Right lobe of liver (tissue), 6 donors: ENCODE measurements around the gene TAB3. TPM values are rescaled to one million over a fixed set of nuclear protein-coding genes. Genes with fewer than 3 reads are reported as not detected.

ENCODE experiments used
- ATAC-seq, 4 donors: fragments of 200-7000 bp; cut with Tn5 transposase; one replicate each; pipeline ENCODE4 v1.9.1; 2020; ENCODE audit warnings: mild to moderate bottlenecking in 4 of 4, moderate library complexity in 4 of 4
- DNase-seq, 3 donors: peaks; one replicate each; pipeline ENCODE4 v3.0.0-alpha.2; 2020
- H3K27ac ChIP-seq, 3 donors: fragments of 200-600 bp; one replicate each; pipeline ENCODE4 v1.8.0; 2022
- H3K27me3 ChIP-seq, 2 donors: fragments of 200-600 bp; one replicate each; pipeline ENCODE4 v1.8.0; 2022
- H3K36me3 ChIP-seq, 4 donors: fragments of 200-600 bp; sonication (generic) in 1 of 4; one replicate each; pipeline versions ENCODE4 v1.5.1 to v1.8.0; 2017 to 2022; ENCODE audit warnings: control low read depth in 1 of 4
- H3K4me1 ChIP-seq, 4 donors: fragments of 200-600 bp; sonication (generic) in 1 of 4; one replicate each; pipeline versions ENCODE4 v1.5.1 to v1.8.0; 2017 to 2022; ENCODE audit warnings: control low read depth in 1 of 4
- H3K4me3 ChIP-seq, 3 donors: fragments of 200-600 bp; one replicate each; pipeline ENCODE4 v1.8.0; 2022
- H3K9me3 ChIP-seq, 4 donors: fragments of 200-600 bp; sonication (generic) in 1 of 4; one replicate each; pipeline versions ENCODE4 v1.5.1 to v1.8.0; 2017 to 2022; ENCODE audit warnings: control low read depth in 1 of 4
- CTCF ChIP-seq, 4 donors: fragments of 200-600 bp in 3 of 4; fragments of 450-650 bp in 1 of 4; IDR thresholded peaks; one replicate each; pipeline versions ENCODE4 v1.5.1 to v1.8.0; 2016 to 2022; ENCODE audit warnings: antibody characterized with exemption in 4 of 4, mild to moderate bottlenecking in 2 of 4
- POLR2A ChIP-seq: fragments of 450-650 bp; IDR thresholded peaks from one replicate; pipeline ENCODE4 v1.6.1; 2017; ENCODE audit warnings: antibody characterized with exemption, mild to moderate bottlenecking
- WGBS: methylation state at CpG from one replicate; pipeline ENCODE4 v1.1.6; 2018; ENCODE audit warnings: low coverage, low lambda C conversion rate; ENCODE audit not compliant: insufficient coverage; ENCODE audit errors: missing lambda C conversion rate; 5-methylcytosine and 5-hydroxymethylcytosine counted together
- intact Hi-C, 2 donors: fragments of 100-400 bp; cut with DNase I; formaldehyde crosslinking; loops; one replicate each; pipeline versions ENCODE4 v1.11.2 to v1.14.1; 2022
- total RNA-seq, 6 experiments: library from RNA; depleted of rRNA in 2 of 6; stranded (reverse); fragments of >200 nt in 2 of 6; fragmentation: NEBNext Ultra II Directional in 3 of 6; extraction: Animal tissue kit (Norgen Biotek cat#: 25700) in 3 of 6; gene quantifications; one replicate each; pipeline versions ENCODE4 v1.1.0 to v1.2.4, GENCODE V29; 2016 to 2023
- donor health status: DM: no; HTN: yes; CAD: no.
- donor health status: DM: no; HTN: no; CAD: no.
- donor health status: DM: no; HTN: no; CAD: no.
- donor health status: DM: no; HTN: yes; CAD: no.
- donor health status: DM: no; HTN: yes; CAD: no.

TAB3 gene
- total RNA-seq, 6 experiments from 2014 or later = 17.1 to 38.6 (median 23.6) TPM

GRCh38 chrX:30865015-30865414 is 24.0 kb downstream of the TAB3 start:
- Histone ChIP-seq H3K27me3 (no peaks in the 10 kb centered on the region), H3K36me3 (peaks cover 0 to 5% (median 0%) of the 10 kb centered on the region in 4 donors), H3K4me1 (no peaks in the 10 kb centered on the region), H3K4me3 (no peak overlapping the region), H3K27ac (no peak overlapping the region), H3K9me3 (no peaks in the 10 kb centered on the region)
- TF ChIP-seq CTCF (IDR thresholded peaks at IDR 0.05) = peak in 2 of 4 donors; percentile 16 to 33
- TF ChIP-seq POLR2A = no peak
- intact Hi-C loops = no loop called here
- no peak for DNase-seq
- ATAC-seq = peak; percentile 33 to 62 (median 48)
- WGBS = 24% methylated on average over 3 of the region's 3 CpGs

GRCh38 chrX:30864383-30864785 is 24.7 kb downstream of the TAB3 start:
- DNase-seq (no peak), ATAC-seq (peak in 3 of 4 donors; percentile 54 to 69 (median 62))
- Histone ChIP-seq H3K4me1 (no peaks in the 10 kb centered on the region), H3K4me3 (no peak overlapping the region), H3K27me3 (no peaks in the 10 kb centered on the region), H3K36me3 (peaks cover 0 to 5% (median 0%) of the 10 kb centered on the region in 4 donors), H3K9me3 (no peaks in the 10 kb centered on the region), H3K27ac (no peak overlapping the region)
- 67% methylated on average over 1 of the region's 1 CpG for WGBS
- intact Hi-C loops = no loop called here
- no peak for TF ChIP-seq CTCF (IDR thresholded peaks at IDR 0.05)
- no peak for TF ChIP-seq POLR2A

- H3K27ac ChIP-seq = no peak overlapping the region
- intact Hi-C loops = no loop called here
- WGBS = 89% methylated on average over 1 of the region's 1 CpG
- H3K4me1 ChIP-seq = no peaks in the 10 kb centered on the region
- ATAC-seq = no peak
- H3K36me3 ChIP-seq = peaks cover 0 to 6% (median 0%) of the 10 kb centered on the region in 4 donors
- H3K9me3 ChIP-seq = no peaks in the 10 kb centered on the region
- TF ChIP-seq POLR2A = no peak
- no peak for TF ChIP-seq CTCF (IDR thresholded peaks at IDR 0.05)
- DNase-seq = no peak
- no peak overlapping the region for H3K4me3 ChIP-seq
- H3K27me3 ChIP-seq = no peaks in the 10 kb centered on the region
Measured at GRCh38 chrX:30863974-30864373, 25.1 kb downstream of the TAB3 start.

DNA sequence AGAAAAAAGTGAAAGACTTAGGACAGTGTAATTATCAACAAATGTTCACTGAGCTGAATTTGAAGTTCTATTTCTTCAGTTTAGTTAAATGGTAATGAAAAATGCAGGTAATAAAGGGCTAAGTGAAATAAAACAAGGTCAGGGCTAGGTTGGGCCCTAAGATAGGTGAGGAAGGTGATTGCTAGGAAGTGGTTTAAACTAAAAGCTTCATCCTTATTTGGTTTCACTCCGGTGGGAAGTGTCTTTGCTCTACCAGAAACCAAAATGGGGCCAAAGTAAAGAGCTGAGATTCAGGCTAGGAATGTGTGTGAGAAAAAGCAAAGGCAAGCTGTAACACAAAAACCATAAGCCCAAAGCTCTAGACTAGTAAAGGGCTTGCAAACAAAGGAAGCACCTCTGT is 31.0 kb downstream of the TAB3 start:
- no peaks in the 10 kb centered on the region for H3K27me3 ChIP-seq
- TF ChIP-seq CTCF (IDR thresholded peaks at IDR 0.05) (no peak), POLR2A (no peak)
- H3K36me3 ChIP-seq = peaks cover 0 to 5% (median 0%) of the 10 kb centered on the region in 4 donors
- H3K27ac ChIP-seq = no peak overlapping the region
- no peaks in the 10 kb centered on the region for H3K9me3 ChIP-seq
- ATAC-seq (no peak), DNase-seq (no peak)
- intact Hi-C loops = no loop called here
- no peaks in the 10 kb centered on the region for H3K4me1 ChIP-seq
- 40% methylated on average over 1 of the region's 1 CpG for WGBS
- no peak overlapping the region for H3K4me3 ChIP-seq

GRCh38 chrX:30851449-30851848 is 37.6 kb downstream of the TAB3 start:
- no peaks in the 10 kb centered on the region for H3K4me1 ChIP-seq
- DNase-seq = no peak
- H3K36me3 ChIP-seq = no peaks in the 10 kb centered on the region
- H3K9me3 ChIP-seq = no peaks in the 10 kb centered on the region
- peak in 2 of 4 donors; percentile 31 to 37 for ATAC-seq
- no peak for TF ChIP-seq POLR2A
- no peak overlapping the region for H3K27ac ChIP-seq
- intact Hi-C loops = no loop called here
- no peak overlapping the region for H3K4me3 ChIP-seq
- WGBS = 46% methylated on average over 1 of the region's 1 CpG
- no peaks in the 10 kb centered on the region for H3K27me3 ChIP-seq
